Fibroblast of lung (primary cell): ENCODE data around the gene HAND1. TPM values are rescaled to one million over a fixed set of nuclear protein-coding genes. Genes with fewer than 3 reads are reported as not detected.
A peak's percentile ranks its signal among the peaks of the same experiment; 100 is the strongest.

ENCODE experiments used
- DNase-seq, 2 donors: peaks; one replicate each; pipeline versions ENCODE4 v3.0.0 to v3.0.0-alpha.2; 2010; ENCODE audit warnings: low read depth in 2 of 2
- H2AFZ ChIP-seq: 2 replicates; pipeline ENCODE4 v1.5.1; 2012; ENCODE audit warnings: low read length, control low read depth, inconsistent platforms
- H3K27ac ChIP-seq: 2 replicates; pipeline ENCODE4 v1.5.1; 2011; ENCODE audit warnings: low read length, control low read depth; ENCODE audit not compliant: insufficient read depth
- H3K27me3 ChIP-seq: 2 replicates; pipeline ENCODE4 v1.5.1; 2011; ENCODE audit warnings: mild to moderate bottlenecking, low read length; ENCODE audit not compliant: control insufficient read depth, insufficient read depth
- H3K36me3 ChIP-seq: 2 replicates; pipeline ENCODE4 v1.5.1; 2011; ENCODE audit warnings: low read length; ENCODE audit not compliant: control insufficient read depth, insufficient read depth
- H3K4me1 ChIP-seq: 2 replicates; pipeline ENCODE4 v1.5.1; 2011; ENCODE audit warnings: low read length; ENCODE audit not compliant: control insufficient read depth, insufficient read depth; ENCODE audit errors: extremely low read depth
- H3K4me2 ChIP-seq: 2 replicates; pipeline ENCODE4 v1.5.1; 2011; ENCODE audit warnings: low read length, control low read depth; ENCODE audit not compliant: insufficient read depth; ENCODE audit errors: extremely low read depth
- H3K4me3 ChIP-seq, 4 experiments: fragments of 200-600 bp in 1 of 4; sonication (generic) in 1 of 4; replicated peaks in 1 of 4; 2 replicates each; pipeline ENCODE4 v1.5.1; 2011 to 2016; ENCODE audit warnings: low read length in 4 of 4, low read depth in 3 of 4, mild to moderate bottlenecking in 3 of 4, control low read depth in 2 of 4, inconsistent platforms in 1 of 4, mixed read lengths in 1 of 4; ENCODE audit not compliant: insufficient read depth in 1 of 4; ENCODE audit errors: control extremely low read depth in 1 of 4
- H3K79me2 ChIP-seq: 2 replicates; pipeline ENCODE4 v1.5.1; 2012; ENCODE audit warnings: mild to moderate bottlenecking, low read length, inconsistent platforms; ENCODE audit not compliant: control insufficient read depth, insufficient read depth
- H3K9ac ChIP-seq: 2 replicates; pipeline ENCODE4 v1.5.1; 2011; ENCODE audit warnings: mild to moderate bottlenecking, low read length, control low read depth; ENCODE audit not compliant: insufficient read depth
- H3K9me3 ChIP-seq: 2 replicates; pipeline ENCODE4 v1.5.1; 2012; ENCODE audit warnings: low read depth, low read length; ENCODE audit not compliant: control insufficient read depth, insufficient read depth
- H4K20me1 ChIP-seq: 2 replicates; pipeline ENCODE4 v1.5.1; 2011; ENCODE audit warnings: low read length; ENCODE audit not compliant: control insufficient read depth, insufficient read depth; ENCODE audit errors: extremely low read depth
- EZH2 ChIP-seq: IDR thresholded peaks from 2 replicates; pipeline ENCODE4 v1.5.1; 2012; ENCODE audit warnings: low read length, control low read depth, mild to moderate bottlenecking; ENCODE audit errors: missing control alignments
- polyA plus RNA-seq, 2 donors: library from polyadenylated mRNA; depleted of rRNA in 1 of 2; stranded (reverse) in 1 of 2; unstranded in 1 of 2; fragments of >200 nt; gene quantifications; 2 replicates each; pipeline ENCODE4 v1.2.1, GENCODE V29; 2011 to 2012; ENCODE audit warnings: missing spikeins in 1 of 2
- total RNA-seq: library from RNA; depleted of rRNA; stranded (reverse); fragments of >200 nt; gene quantifications from 2 replicates; pipeline ENCODE4 v1.2.1, GENCODE V29; 2014
- TF ChIP-seq, protein P1 (sequence below), 2 donors: IDR thresholded peaks in 1 of 2; conservative IDR thresholded peaks in 1 of 2; 1 replicate in 1 of 2; 2 replicates in 1 of 2; pipeline ENCODE4 v1.5.1; 2011 to 2012; ENCODE audit warnings: low read length in 2 of 2, control low read depth in 1 of 2, inconsistent platforms in 1 of 2, low read depth in 1 of 2, mild to moderate bottlenecking in 1 of 2

HAND1 gene
- total and polyA plus RNA-seq, 2 donors (not counting 1 experiment from before 2014, with no cell fraction given): not detected

DNA sequence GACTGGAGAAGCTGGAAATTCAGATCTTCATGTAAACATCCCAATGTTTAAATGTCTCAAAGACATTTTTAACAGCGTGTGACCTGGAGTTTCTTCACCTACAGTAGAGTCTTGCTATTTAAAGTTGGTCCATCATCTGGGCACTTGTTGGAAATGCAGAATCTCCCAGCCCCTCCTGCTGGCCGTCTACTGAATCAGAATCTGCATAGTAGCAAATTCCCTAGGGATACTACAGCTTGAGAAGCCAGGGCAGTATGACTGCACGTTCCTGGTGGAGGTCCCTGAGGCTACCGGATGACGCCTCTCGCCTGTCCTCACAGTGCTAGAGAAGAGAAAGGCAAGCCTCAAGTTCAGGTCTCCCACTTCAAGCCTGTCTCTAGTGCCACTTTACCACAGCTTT, 16.5 kb downstream of the HAND1 start:
- Histone ChIP-seq H3K36me3 (no peaks in the 10 kb centered on the region), H3K9ac (no peak overlapping the region), H3K4me2 (no peak overlapping the region), H3K9me3 (no peaks in the 10 kb centered on the region), H3K4me3 (no peak overlapping the region), H2AFZ (no peak overlapping the region), H4K20me1 (no peaks in the 10 kb centered on the region), H3K79me2 (no peaks in the 10 kb centered on the region), H3K27me3 (no peaks in the 10 kb centered on the region), H3K27ac (no peak overlapping the region), H3K4me1 (no peaks in the 10 kb centered on the region)
- no peak for TF ChIP-seq EZH2
- TF ChIP-seq, protein P1, sequence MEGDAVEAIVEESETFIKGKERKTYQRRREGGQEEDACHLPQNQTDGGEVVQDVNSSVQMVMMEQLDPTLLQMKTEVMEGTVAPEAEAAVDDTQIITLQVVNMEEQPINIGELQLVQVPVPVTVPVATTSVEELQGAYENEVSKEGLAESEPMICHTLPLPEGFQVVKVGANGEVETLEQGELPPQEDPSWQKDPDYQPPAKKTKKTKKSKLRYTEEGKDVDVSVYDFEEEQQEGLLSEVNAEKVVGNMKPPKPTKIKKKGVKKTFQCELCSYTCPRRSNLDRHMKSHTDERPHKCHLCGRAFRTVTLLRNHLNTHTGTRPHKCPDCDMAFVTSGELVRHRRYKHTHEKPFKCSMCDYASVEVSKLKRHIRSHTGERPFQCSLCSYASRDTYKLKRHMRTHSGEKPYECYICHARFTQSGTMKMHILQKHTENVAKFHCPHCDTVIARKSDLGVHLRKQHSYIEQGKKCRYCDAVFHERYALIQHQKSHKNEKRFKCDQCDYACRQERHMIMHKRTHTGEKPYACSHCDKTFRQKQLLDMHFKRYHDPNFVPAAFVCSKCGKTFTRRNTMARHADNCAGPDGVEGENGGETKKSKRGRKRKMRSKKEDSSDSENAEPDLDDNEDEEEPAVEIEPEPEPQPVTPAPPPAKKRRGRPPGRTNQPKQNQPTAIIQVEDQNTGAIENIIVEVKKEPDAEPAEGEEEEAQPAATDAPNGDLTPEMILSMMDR (conservative IDR thresholded peaks at IDR 0.05 in 1 of 2, IDR thresholded peaks at IDR 0.05 in 1 of 2; ENCODE audit: low read depth in 1 of 2, low read length in 2 of 2): peak in 1 of 2 donors; percentile 39
- no peak for DNase-seq

DNA sequence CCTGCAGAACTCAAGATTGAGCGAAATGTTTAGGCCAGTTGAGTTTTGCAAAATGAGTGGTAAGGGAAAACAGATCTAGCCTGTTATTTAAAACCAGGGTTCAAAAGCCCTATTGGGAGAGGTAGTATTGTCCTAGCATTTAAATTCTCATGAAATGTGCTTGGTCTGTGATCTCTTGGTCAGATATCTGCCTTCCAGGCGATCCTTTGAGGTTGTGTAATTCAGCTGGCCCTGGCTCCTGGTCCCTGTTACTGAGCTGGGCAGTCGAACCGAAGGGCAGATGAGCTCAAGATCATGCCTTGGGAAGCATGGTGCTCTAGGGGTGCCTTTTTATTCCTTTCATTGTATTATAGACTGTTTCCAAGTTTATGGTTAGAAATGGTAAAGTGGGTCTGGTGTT, 17.9 kb downstream of the HAND1 start:
- no peaks in the 10 kb centered on the region for H3K9me3 ChIP-seq
- H3K4me3 ChIP-seq: no peak overlapping the region
- no peaks in the 10 kb centered on the region for H3K4me1 ChIP-seq
- H3K36me3 ChIP-seq: peaks cover 2% of the 10 kb centered on the region
- no peak overlapping the region for H2AFZ ChIP-seq
- no peak overlapping the region for H3K27ac ChIP-seq
- H3K9ac ChIP-seq: no peak overlapping the region
- no peak for DNase-seq
- no peaks in the 10 kb centered on the region for H4K20me1 ChIP-seq
- TF ChIP-seq EZH2: no peak
- TF ChIP-seq, protein P1 (conservative IDR thresholded peaks at IDR 0.05 in 1 of 2, IDR thresholded peaks at IDR 0.05 in 1 of 2; ENCODE audit: low read depth in 1 of 2, low read length in 2 of 2): no peak
- H3K79me2 ChIP-seq: no peaks in the 10 kb centered on the region
- no peaks in the 10 kb centered on the region for H3K27me3 ChIP-seq
- no peak overlapping the region for H3K4me2 ChIP-seq

DNA sequence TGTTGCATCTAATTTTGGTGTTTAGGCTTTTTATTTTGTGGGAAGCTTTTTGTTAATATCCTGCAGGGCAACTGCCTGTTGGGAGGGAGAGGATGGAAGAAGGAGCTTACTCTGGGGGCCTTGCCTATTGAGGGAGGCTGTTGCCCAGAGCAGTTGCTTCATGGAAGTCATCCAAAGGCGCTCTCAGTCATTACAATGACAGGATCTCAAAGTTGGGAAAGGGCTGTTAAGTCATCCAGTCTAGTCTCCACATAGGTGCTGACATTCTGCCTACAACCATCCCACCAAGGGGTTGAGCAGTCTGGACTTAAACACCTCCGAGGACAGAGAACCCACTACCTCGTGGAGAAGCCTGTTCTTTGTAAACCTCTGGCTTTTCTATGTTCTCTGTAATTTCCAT, 19.0 kb downstream of the HAND1 start:
- H2AFZ ChIP-seq: no peak overlapping the region
- H3K79me2 ChIP-seq: no peaks in the 10 kb centered on the region
- H4K20me1 ChIP-seq: no peaks in the 10 kb centered on the region
- no peak overlapping the region for H3K4me2 ChIP-seq
- DNase-seq: no peak
- no peaks in the 10 kb centered on the region for H3K9me3 ChIP-seq
- no peak overlapping the region for H3K9ac ChIP-seq
- no peak overlapping the region for H3K4me3 ChIP-seq
- H3K27ac ChIP-seq: no peak overlapping the region
- no peaks in the 10 kb centered on the region for H3K27me3 ChIP-seq
- TF ChIP-seq, protein P1 (conservative IDR thresholded peaks at IDR 0.05 in 1 of 2, IDR thresholded peaks at IDR 0.05 in 1 of 2; ENCODE audit: low read depth in 1 of 2, low read length in 2 of 2): no peak
- TF ChIP-seq EZH2: no peak
- H3K36me3 ChIP-seq: peaks cover 2% of the 10 kb centered on the region
- no peaks in the 10 kb centered on the region for H3K4me1 ChIP-seq
